ENCODE measurements around the gene UXS1.

GRCh38 chr2:106126705-106127281 is 67.3 kb downstream of the UXS1 start:
- TF ChIP-seq, protein P1, sequence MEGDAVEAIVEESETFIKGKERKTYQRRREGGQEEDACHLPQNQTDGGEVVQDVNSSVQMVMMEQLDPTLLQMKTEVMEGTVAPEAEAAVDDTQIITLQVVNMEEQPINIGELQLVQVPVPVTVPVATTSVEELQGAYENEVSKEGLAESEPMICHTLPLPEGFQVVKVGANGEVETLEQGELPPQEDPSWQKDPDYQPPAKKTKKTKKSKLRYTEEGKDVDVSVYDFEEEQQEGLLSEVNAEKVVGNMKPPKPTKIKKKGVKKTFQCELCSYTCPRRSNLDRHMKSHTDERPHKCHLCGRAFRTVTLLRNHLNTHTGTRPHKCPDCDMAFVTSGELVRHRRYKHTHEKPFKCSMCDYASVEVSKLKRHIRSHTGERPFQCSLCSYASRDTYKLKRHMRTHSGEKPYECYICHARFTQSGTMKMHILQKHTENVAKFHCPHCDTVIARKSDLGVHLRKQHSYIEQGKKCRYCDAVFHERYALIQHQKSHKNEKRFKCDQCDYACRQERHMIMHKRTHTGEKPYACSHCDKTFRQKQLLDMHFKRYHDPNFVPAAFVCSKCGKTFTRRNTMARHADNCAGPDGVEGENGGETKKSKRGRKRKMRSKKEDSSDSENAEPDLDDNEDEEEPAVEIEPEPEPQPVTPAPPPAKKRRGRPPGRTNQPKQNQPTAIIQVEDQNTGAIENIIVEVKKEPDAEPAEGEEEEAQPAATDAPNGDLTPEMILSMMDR (IDR thresholded peaks at IDR 0.05; ENCODE audit: borderline replicate concordance, extremely low read depth, low read length, poor library complexity, severe bottlenecking): no peak
- TF ChIP-seq EZH2 (IDR thresholded peaks at IDR 0.05; ENCODE audit: borderline replicate concordance, low read depth, low read length, severe bottlenecking): no peak

Measured in DND-41 (cell line).